KMS-11 (cell line): ENCODE measurements around the gene FYN.

Experiments used
- H2AFZ ChIP-seq: fragments of 200-600 bp; sonication (generic); 2 replicates; pipeline ENCODE4 v1.6.1; 2016; ENCODE audit warnings: antibody characterized with exemption, mixed run types, low read depth
- H3K27ac ChIP-seq: fragments of 200-600 bp; sonication (generic); 2 replicates; pipeline ENCODE4 v1.6.1; 2016; ENCODE audit warnings: mild to moderate bottlenecking, mixed run types
- H3K27me3 ChIP-seq: fragments of 200-600 bp; sonication (generic); 2 replicates; pipeline ENCODE4 v1.6.1; 2017; ENCODE audit warnings: mild to moderate bottlenecking, low read depth, mixed run types, moderate library complexity; ENCODE audit not compliant: insufficient read depth
- H3K36me3 ChIP-seq: fragments of 200-600 bp; sonication (generic); 2 replicates; pipeline ENCODE4 v1.6.1; 2017; ENCODE audit warnings: mild to moderate bottlenecking, mixed run types; ENCODE audit not compliant: insufficient read depth
- H3K4me1 ChIP-seq: fragments of 200-600 bp; sonication (generic); 2 replicates; pipeline ENCODE4 v1.6.1; 2016; ENCODE audit warnings: mild to moderate bottlenecking, low read depth, mixed run types; ENCODE audit not compliant: poor library complexity, severe bottlenecking
- H3K4me2 ChIP-seq: fragments of 200-600 bp; sonication (generic); 2 replicates; pipeline ENCODE4 v1.7.0; 2016; ENCODE audit warnings: mild to moderate bottlenecking, mixed run types
- H3K4me3 ChIP-seq: fragments of 200-600 bp; sonication (generic); IDR thresholded peaks from 2 replicates; pipeline ENCODE4 v1.6.1; 2017; ENCODE audit warnings: low read depth, low read length, mixed read lengths; ENCODE audit not compliant: insufficient read depth
- H3K79me2 ChIP-seq: fragments of 200-600 bp; sonication (generic); 2 replicates; pipeline ENCODE4 v1.6.1; 2016; ENCODE audit warnings: low read depth, mixed run types; ENCODE audit not compliant: insufficient read depth
- H3K9ac ChIP-seq: fragments of 200-600 bp; sonication (generic); 2 replicates; pipeline ENCODE4 v1.6.1; 2016; ENCODE audit warnings: mild to moderate bottlenecking, mixed run types
- H4K20me1 ChIP-seq: fragments of 200-600 bp; sonication (generic); 2 replicates; pipeline ENCODE4 v1.6.1; 2016; ENCODE audit warnings: mild to moderate bottlenecking, mixed run types; ENCODE audit not compliant: insufficient read depth
- CTCF ChIP-seq: fragments of 200-600 bp; sonication (generic); conservative IDR thresholded peaks from 2 replicates; pipeline ENCODE4 v1.6.1; 2017; ENCODE audit warnings: low read depth, mild to moderate bottlenecking, antibody characterized with exemption, low read length, moderate library complexity, mixed read lengths

FYN gene

GRCh38 chr6:111734068-111735061 is 138.9 kb downstream of the FYN start:
- TF ChIP-seq CTCF, result no peak
- H3K4me3 ChIP-seq, result no peak overlapping the region
- H3K36me3 ChIP-seq, result no peaks in the 10 kb centered on the region
- H2AFZ ChIP-seq, result no peak overlapping the region
- H3K4me1 ChIP-seq, result no peaks in the 10 kb centered on the region
- H3K27me3 ChIP-seq, result no peaks in the 10 kb centered on the region
- H3K4me2 ChIP-seq, result no peak overlapping the region
- H3K79me2 ChIP-seq, result no peaks in the 10 kb centered on the region
- H3K27ac ChIP-seq, result no peak overlapping the region
- H4K20me1 ChIP-seq, result no peaks in the 10 kb centered on the region
- H3K9ac ChIP-seq, result no peak overlapping the region

- TF ChIP-seq CTCF, result no peak
Observed at GRCh38 chr6:111732390-111732789, 140.9 kb downstream of the FYN start.

GRCh38 chr6:111731456-111732195 is 141.6 kb downstream of the FYN start:
- H3K4me3 ChIP-seq, result no peak overlapping the region

More at GRCh38 chr6:111732390-111732789, 140.9 kb downstream of the FYN start:
- H3K36me3 ChIP-seq, result no peaks in the 10 kb centered on the region
- H3K27me3 ChIP-seq, result no peaks in the 10 kb centered on the region
- no peaks in the 10 kb centered on the region for H3K79me2 ChIP-seq
- no peaks in the 10 kb centered on the region for H4K20me1 ChIP-seq
- H3K9ac ChIP-seq, result no peak overlapping the region
- H3K27ac ChIP-seq, result no peak overlapping the region
- H3K4me3 ChIP-seq, result no peak overlapping the region
- H3K4me1 ChIP-seq, result no peaks in the 10 kb centered on the region
- H3K4me2 ChIP-seq, result no peak overlapping the region
- H2AFZ ChIP-seq, result no peak overlapping the region

GRCh38 chr6:111730864-111731263 is 142.4 kb downstream of the FYN start:
- Histone ChIP-seq H3K4me2 (no peak overlapping the region), H3K79me2 (no peaks in the 10 kb centered on the region), H3K36me3 (no peaks in the 10 kb centered on the region), H3K4me3 (no peak overlapping the region), H3K27me3 (no peaks in the 10 kb centered on the region), H3K9ac (no peak overlapping the region), H2AFZ (no peak overlapping the region), H3K4me1 (no peaks in the 10 kb centered on the region), H3K27ac (no peak overlapping the region), H4K20me1 (no peaks in the 10 kb centered on the region)
- TF ChIP-seq CTCF, result no peak

More at GRCh38 chr6:111731456-111732195, 141.6 kb downstream of the FYN start:
- no peaks in the 10 kb centered on the region for H3K27me3 ChIP-seq
- H2AFZ ChIP-seq, result no peak overlapping the region
- no peak for TF ChIP-seq CTCF
- no peak overlapping the region for H3K4me2 ChIP-seq
- H4K20me1 ChIP-seq, result no peaks in the 10 kb centered on the region
- no peaks in the 10 kb centered on the region for H3K4me1 ChIP-seq
- no peaks in the 10 kb centered on the region for H3K79me2 ChIP-seq
- no peaks in the 10 kb centered on the region for H3K36me3 ChIP-seq
- no peak overlapping the region for H3K9ac ChIP-seq
- H3K27ac ChIP-seq, result no peak overlapping the region
